ENCODE measurements around the gene PPFIBP1. TPM values are rescaled to one million over a fixed set of nuclear protein-coding genes. Genes with fewer than 3 reads are reported as not detected.

PPFIBP1 gene
- polyA plus RNA-seq, 1 of the 3 experiments (the other 2 are of a cell fraction) = 55.0 TPM

GRCh38 chr12:27474344-27474743 lies 49.7 kb upstream of the PPFIBP1 start:
- H3K36me3 ChIP-seq (replicated peaks in 1 of 2; ENCODE audit: control insufficient read depth in 1 of 2, insufficient read depth in 2 of 2, low read length in 1 of 2) = peaks cover 0 to 5% of the 10 kb centered on the region in 2 experiments
- no peaks in the 10 kb centered on the region for H4K20me1 ChIP-seq (ENCODE audit: insufficient read depth)
- H3K79me2 ChIP-seq (ENCODE audit: insufficient read depth) = no peaks in the 10 kb centered on the region
- DNase-seq = no peak
- H3K27me3 ChIP-seq (ENCODE audit: insufficient read depth) = no peaks in the 10 kb centered on the region
- no peak overlapping the region for H3K4me3 ChIP-seq (ENCODE audit: low read depth in 2 of 2, low read length in 1 of 2)
- H3K9me2 ChIP-seq = no peaks in the 10 kb centered on the region
- ChIA-PET CTCF (no interaction called here), POLR2A (no interaction called here)
- peaks cover 9% of the 10 kb centered on the region for H3F3A ChIP-seq (replicated peaks; ENCODE audit: insufficient read depth)
- WGBS (ENCODE audit: low lambda C conversion rate) = 3% methylated on average over 3 of the region's 3 CpGs
- 0 out of 2 replicates have a peak overlapping the region, but pooled peaks have one; percentile 11 for H3K4me2 ChIP-seq
- peaks cover 0 to 3% of the 10 kb centered on the region in 2 experiments; a peak in 2 of 4 replicates for H3K4me1 ChIP-seq (ENCODE audit: control insufficient read depth in 1 of 2, insufficient read depth in 2 of 2, low read depth in 1 of 2, low read length in 1 of 2)
- TF ChIP-seq EP300 (IDR thresholded peaks at IDR 0.05; ENCODE audit: borderline replicate concordance in 1 of 2, low read depth in 1 of 2, low read length in 1 of 2) (no peak), ZBTB33 (IDR thresholded peaks at IDR 0.05; ENCODE audit: borderline replicate concordance, low read depth) (no peak), YY1 (IDR thresholded peaks at IDR 0.05; ENCODE audit: low read depth) (no peak), RFX5 (IDR thresholded peaks at IDR 0.05; ENCODE audit: low read length) (no peak), JUND (IDR thresholded peaks at IDR 0.05) (peak; percentile 66), RXRA (IDR thresholded peaks at IDR 0.05; ENCODE audit: borderline replicate concordance, low read depth) (no peak), MXI1 (IDR thresholded peaks at IDR 0.05; ENCODE audit: low read depth, low read length) (no peak), MEF2A (IDR thresholded peaks at IDR 0.05; ENCODE audit: borderline replicate concordance, low read depth) (no peak), CTCF (IDR thresholded peaks at IDR 0.05) (no peak), NFIC (IDR thresholded peaks at IDR 0.05; ENCODE audit: borderline replicate concordance) (peak; percentile 32; the same call in 1 of the 2 replicates), USF1 (IDR thresholded peaks at IDR 0.05; ENCODE audit: borderline replicate concordance, low read depth) (no peak), PBX3 (IDR thresholded peaks at IDR 0.05) (peak; percentile 63), TEAD4 (IDR thresholded peaks at IDR 0.05; ENCODE audit: borderline replicate concordance, insufficient read depth) (0 out of 2 replicates have a peak, but pooled peaks have one; percentile 31), SMC3 (IDR thresholded peaks at IDR 0.05; ENCODE audit: low read depth, low read length) (no peak), MAX (IDR thresholded peaks at IDR 0.05; ENCODE audit: low read depth) (no peak), CHD2 (IDR thresholded peaks at IDR 0.05; ENCODE audit: low read length, partially characterized antibody) (no peak), REST (IDR thresholded peaks at IDR 0.05; ENCODE audit: low read depth, low read length) (no peak), GATA2 (CRISPR knock-in tag; IDR thresholded peaks at IDR 0.05) (no peak), TCF12 (IDR thresholded peaks at IDR 0.05) (peak; percentile 77), USF2 (IDR thresholded peaks at IDR 0.05; ENCODE audit: borderline replicate concordance, low read depth, low read length) (no peak), RAD21 (IDR thresholded peaks at IDR 0.05; ENCODE audit: low read length) (no peak), FOSL2 (IDR thresholded peaks at IDR 0.05; ENCODE audit: borderline replicate concordance, low read depth) (peak; percentile 74; the same call in 1 of the 2 replicates), POLR2AphosphoS5 (IDR thresholded peaks at IDR 0.05; ENCODE audit: low read depth, low read length) (0 out of 2 replicates have a peak, but pooled peaks have one; percentile 19)
- peaks cover 15% of the 10 kb centered on the region; the same call in 1 of the 2 replicates for H3K9me3 ChIP-seq
- no peak overlapping the region for H3K9ac ChIP-seq
- peak overlapping the region; percentile 46 to 69 for H3K27ac ChIP-seq (ENCODE audit: low read depth in 2 of 2, low read length in 1 of 2)
- H2AFZ ChIP-seq (ENCODE audit: low read depth) = peak overlapping the region; percentile 39; the same call in 1 of the 2 replicates

Measured in SK-N-SH (cell line).